NCI-H82 treated with DMSO at 0.1 percent for 48 hours (cell line): ENCODE results near the gene HSD17B1.
A peak's percentile ranks its signal among the peaks of the same experiment; 100 is the strongest.
"Not testable (repeated sequence)": the region's sequence is repeated elsewhere in the genome, so short reads cannot be mapped to it uniquely, and the experiment has no call there.

Source experiments
- DNase-seq: peaks from one replicate; lab custom pipeline; 2025; ENCODE audit not compliant: unreplicated experiment; lab: John Stamatoyannopoulos, UW

HSD17B1 gene

DNA sequence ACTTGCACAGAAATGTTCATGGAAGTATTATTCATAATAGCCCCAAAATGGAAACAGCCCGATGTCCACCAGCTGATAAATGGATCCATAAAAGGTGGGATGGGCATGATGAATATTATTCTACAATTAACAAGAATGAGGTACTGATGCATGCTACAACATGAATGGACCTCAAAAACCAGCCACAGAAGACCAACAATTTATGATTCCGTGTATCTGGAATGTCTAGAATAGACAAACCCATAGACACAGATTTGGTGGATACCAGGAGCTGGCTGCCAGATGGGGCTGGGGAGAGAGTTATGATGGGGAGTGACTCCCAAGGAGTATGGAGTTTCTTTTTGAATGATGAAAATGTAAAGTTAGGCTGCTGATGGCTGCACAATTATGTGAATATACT, 27.5 kb upstream of the HSD17B1 start:
- DNase-seq: no peak

DNA sequence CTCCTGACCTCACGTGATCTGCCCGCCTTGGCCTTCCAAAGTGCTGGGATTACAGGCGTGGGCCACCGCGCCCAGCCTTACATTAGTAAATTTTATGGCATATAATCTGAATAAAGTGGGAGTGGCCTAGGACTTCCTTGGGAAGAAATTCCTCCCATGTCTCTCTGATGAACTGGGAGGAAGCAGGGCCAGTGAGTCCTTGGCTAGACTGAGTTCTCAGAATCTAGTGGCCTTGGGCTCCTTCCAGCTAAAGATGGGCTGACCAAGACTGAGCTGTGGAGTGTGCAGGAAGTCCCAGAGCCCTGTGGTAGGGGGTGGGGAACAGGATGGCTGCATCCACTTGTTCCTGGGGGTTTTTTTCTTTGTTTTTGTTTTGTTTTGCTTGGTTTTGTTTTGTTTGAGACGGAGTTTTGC, 26.7 kb upstream of the HSD17B1 start:
- DNase-seq: no peak

DNA sequence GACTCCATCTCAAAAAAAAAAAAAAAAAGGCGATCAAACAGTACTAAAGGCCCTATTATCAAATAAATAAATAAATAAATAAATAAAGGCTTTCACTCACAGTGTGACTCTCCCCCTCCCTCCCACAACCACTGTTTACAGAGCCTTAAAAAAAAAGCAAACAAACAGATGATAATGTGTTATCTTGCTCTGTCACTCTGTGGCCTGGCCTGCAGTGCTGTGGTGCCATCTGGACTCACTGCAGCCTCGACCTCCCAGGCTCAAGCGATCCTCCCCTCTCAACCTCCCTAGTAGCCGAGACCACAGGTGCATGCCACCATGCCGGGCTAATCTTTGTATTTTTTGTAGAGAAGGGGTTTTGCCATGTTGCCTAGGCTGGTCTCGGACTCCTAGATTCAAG, 24.8 kb upstream of the HSD17B1 start:
- no peak for DNase-seq

DNA sequence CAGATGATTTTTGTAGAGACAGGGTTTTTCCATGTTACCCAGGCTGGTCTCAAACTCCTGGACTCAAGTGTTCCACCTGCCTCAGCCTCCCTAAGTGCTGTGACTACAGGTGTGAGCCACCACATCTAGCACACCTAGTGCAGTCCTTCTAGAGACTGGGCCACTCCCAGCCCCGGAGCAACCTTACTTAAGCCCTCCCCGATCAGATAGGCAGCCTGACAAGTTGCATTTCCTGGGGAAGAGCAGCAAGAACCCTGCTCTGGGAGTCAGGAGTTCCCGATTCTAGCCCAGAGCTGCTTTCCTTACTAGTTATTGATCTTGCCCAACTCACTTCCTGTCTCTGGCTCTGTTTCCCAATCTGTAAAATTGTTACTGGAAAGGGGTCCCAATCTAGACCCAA, 23.7 kb upstream of the HSD17B1 start:
- DNase-seq: no peak

DNA sequence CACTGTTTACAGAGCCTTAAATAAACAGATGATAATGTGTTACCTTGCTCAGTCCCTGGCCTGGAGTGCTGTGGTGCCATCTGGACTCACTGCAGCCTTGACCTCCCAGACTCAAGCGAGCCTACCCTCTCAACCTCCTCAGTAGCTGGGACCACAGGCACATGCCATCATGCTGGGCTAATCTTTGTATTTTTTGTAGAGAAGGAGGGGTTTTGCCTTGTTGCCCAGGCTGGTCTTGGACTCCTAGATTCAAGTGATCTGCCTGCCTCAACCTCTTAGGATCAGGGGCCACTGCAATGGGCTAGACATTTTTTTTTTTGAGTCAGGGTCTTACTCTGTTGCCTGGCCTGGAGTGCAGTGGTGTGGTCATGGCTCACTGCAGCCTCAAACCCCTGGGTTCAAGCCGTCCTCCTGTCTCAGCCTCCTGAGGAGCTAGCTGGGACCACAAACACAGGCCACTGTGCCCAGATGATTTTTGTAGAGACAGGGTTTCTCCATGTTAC, 21.7 kb upstream of the HSD17B1 start:
- DNase-seq: peak; percentile 3

DNA sequence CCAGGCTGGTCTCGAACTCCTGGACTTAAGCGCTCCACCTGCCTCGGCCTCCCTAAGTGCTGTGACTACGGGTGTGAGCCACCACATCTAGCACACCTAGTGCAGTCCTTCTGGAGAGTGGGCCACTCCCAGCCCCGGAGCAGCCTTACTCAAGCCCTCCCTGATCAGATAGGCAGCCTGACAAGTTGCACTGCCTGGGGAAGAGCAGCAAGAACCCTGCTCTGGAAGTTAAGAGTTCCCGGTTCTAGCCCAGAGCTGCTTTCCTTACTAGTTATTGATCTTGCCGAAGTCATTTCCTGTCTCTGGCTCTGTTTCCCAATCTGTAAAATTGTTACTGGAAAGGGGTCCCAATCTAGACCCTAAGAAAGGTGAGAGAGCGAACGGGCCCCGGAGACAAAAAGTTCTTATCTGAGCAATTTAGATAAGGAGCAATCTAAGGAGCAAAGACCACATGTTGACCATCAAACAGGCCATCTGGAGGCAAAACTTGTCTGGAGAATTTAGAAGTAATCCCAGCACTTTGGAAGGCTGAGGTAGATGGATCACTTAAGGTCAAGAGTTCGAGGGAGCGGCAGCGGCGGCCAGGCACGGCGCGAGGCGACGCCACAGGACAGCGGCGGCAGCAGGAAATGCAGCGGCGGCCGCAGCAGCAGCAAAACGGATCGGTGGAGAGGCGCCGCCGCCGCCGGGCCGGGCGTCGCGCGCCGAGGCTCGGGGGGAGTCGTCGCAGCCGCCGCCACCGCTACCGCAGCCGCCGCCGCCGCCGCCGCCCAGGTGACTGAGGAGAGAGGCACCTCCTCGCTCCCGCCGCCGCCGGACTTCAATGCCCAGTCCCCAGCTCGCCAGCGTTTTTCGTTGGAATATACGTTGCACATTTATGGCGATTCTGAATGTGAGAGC, 21.0 kb upstream of the HSD17B1 start:
- DNase-seq: peak; percentile 31

DNA sequence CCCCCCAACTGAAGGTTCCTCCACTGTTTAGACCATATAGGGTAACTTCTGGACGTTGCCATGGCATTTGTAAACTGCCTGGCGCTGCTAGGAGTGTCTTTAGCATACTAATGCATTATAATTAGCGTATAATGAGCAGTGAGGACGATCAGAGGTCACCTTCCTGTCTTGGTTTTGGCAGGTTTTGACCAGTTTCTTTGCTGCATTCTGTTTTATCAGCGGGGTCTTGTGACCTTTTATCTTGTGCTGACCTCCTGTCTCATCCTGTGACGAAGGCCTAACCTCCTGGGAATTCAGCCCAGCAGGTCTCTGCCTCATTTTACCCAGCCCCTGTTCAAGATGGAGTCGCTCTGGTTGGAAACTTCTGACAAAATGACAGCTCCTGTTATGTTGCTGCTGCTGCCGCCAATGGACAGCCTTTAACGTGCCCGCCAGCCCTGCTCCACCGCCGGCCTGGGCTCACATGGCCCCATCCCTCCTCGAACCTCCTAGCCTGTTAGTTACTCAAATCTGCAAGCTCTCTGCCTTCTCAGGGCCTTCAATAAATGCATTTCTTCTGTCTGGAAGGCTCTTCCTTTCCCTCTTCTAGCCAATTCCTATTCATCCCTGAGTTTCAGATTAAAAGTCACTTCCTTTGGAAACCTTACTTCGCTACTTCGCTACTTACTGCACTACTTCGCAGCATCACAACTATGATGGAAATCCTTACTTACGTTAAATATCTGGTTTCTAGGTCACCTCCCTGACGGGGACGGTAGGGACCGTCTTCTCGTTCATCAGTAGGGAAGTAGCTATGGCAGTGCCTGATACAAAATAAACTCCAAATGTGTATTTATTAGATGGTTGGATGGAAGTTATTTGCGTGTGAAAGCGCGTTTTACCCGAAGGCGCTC, 17.3 kb upstream of the HSD17B1 start:
- no peak for DNase-seq

DNA sequence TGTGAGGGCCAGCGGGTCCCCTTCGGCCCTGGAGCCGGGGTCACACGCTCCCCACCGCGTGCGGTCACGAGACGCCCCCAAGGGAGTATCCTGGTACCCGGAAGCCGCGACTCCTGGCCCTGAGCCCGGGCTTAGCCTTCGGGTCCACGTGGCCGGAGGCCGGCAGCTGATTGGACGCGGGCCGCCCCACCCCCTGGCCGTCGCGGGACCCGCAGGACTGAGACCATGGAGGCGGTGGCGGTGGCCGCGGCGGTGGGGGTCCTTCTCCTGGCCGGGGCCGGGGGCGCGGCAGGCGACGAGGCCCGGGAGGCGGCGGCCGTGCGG, 16.7 kb upstream of the HSD17B1 start, which contains the start of gene NAGLU:
Gene NAGLU (plus strand): TSS at position 194 of the 324 bp plus-strand sequence. CDS start 32 bp downstream, at position 226.
- peak; percentile 78 for DNase-seq

DNA sequence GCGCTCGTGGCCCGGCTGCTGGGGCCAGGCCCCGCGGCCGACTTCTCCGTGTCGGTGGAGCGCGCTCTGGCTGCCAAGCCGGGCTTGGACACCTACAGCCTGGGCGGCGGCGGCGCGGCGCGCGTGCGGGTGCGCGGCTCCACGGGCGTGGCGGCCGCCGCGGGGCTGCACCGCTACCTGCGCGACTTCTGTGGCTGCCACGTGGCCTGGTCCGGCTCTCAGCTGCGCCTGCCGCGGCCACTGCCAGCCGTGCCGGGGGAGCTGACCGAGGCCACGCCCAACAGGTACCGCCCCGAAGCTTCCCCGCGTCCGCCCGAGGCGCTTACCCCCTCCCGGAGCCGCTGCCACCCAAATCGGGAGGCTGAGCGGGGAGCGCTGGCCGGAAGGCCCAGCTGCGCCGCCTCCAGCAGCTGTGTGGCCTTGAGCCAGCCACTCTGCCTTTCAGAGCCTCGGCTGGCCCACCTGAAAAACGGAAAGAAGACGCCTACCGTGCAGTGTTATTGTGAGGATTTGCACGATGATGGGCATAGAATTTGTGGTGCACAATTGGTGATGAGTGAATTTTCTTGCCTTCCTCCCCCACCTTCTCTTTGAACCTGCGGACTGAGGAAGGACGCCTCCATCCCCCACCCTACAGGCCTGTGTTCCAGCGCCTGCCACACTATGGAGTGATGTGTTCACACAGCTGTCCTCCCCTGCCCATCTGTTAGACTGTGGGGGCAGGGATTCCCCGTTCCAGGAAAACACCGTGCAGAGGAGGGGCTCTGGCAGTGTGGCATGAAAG, 16.2 kb upstream of the HSD17B1 start:
- peak; percentile 43 for DNase-seq

DNA sequence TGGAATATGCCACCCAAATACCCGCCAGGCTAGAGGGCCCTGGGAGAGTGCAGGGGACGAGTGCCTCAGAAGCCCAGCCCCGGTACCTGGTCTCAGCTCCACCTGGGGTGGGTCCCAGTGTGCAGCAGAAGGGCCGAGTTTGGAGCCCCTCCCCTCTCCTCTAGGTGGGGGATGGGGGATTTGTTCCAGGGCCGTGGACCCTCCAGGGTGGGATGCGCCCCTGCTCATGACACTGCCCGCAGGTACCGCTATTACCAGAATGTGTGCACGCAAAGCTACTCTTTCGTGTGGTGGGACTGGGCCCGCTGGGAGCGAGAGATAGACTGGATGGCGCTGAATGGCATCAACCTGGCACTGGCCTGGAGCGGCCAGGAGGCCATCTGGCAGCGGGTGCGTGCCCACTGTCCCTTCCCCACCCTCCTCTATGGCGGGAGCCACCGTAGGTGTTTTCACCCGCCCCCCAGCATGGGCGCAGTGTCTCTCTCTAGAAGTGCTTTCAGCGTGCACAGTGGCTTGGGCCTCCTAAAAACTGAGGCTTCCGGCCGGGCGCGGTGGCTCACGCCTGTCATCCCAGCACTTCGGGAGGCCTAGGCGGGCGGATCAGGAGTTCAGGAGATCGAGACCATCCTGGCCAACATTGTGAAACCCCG, 15.4 kb upstream of the HSD17B1 start:
- no peak for DNase-seq

DNA sequence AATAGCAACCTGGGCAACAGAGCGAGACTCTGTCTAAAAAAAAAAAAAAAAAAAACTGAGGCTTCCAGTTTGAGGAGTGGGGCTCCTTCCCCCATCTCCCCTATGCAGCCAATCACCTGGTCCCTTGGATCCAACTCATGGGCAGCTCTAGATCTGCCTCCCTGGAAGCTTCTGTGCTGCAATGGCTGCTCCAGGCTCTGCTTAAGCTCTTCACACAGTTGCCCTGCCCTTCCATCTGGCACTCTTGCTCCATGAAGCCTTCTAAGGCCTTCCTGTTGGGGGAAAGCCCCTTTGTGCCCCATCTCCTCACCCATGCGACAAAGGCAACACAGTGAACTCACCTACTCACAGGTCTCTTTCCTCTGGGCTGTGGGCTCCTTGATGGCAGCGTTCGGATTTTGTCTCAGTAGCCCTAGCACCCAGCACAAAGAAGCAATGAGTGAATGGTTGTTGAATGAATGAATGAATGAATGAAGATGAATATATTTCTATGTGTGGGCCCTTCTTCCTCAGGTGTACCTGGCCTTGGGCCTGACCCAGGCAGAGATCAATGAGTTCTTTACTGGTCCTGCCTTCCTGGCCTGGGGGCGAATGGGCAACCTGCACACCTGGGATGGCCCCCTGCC, 14.8 kb upstream of the HSD17B1 start:
- DNase-seq: peak; percentile 5

DNA sequence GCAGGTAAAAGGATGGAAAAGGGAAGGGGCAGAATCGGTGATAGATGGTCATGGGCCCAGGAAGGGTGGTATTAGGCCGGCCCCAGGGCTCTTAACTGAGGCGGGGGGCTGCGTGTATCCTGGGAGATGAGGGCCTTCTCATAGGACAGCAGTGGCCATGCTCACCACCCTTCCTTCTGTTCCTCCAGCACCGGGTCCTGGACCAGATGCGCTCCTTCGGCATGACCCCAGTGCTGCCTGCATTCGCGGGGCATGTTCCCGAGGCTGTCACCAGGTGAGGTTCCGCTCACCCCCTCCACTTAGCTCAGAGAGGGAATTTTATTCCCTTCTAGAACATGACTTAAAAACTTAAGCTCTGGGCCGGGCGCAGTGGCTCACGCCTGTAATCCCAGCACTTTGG, 14.2 kb upstream of the HSD17B1 start:
- no peak for DNase-seq

DNA sequence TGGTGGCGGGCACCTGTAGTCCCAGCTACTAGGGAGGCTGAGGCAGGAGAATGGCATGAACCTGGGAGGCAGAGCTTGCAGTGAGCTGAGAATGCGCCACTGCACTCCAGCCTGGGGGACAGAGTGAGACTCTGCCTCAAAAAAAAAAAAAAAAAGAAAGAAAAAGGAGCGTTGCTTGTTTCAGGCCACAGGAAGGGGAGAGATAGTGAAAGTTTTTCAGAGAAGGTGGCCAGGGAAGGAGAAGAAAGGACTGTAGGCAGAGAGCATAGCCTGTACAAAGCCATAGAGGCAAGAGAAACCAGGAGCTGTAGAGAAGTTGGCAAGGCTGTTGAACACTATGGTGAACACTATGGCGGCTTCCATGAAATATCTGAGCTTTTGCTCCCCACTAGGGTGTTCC, 12.2 kb upstream of the HSD17B1 start:
- not testable (repeated sequence) for DNase-seq

DNA sequence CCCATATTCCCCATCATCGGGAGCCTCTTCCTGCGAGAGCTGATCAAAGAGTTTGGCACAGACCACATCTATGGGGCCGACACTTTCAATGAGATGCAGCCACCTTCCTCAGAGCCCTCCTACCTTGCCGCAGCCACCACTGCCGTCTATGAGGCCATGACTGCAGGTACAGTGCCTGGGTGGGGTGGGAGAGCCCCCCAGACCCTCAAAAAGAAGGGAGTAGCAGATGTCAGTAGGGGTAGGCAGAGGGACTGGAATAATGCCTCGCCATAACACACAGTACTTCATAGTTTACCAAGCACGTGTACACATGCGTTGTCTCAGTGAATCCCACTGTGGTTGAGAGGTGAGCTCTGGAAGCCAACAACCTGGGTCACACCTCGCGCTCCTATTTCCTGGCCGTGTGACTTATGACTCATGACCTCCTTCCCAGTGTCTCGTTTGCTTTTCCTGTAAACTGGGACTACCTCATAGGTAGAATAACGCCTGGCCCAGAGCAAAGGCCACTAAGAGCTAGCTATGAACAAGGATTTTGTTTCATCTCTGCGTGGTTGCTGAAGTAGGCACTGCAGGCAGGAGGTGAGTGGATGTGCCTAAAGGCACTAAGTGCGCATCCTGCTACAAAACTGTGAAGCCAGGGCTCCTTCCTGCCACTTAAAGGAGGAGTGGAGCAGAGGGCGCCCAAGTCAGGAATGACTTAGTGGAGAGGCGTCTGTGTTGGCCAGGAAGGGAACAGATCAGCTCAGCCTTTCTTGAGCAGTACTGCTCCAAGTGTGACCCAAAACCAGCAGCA, 11.5 kb upstream of the HSD17B1 start:
- DNase-seq: no peak

DNA sequence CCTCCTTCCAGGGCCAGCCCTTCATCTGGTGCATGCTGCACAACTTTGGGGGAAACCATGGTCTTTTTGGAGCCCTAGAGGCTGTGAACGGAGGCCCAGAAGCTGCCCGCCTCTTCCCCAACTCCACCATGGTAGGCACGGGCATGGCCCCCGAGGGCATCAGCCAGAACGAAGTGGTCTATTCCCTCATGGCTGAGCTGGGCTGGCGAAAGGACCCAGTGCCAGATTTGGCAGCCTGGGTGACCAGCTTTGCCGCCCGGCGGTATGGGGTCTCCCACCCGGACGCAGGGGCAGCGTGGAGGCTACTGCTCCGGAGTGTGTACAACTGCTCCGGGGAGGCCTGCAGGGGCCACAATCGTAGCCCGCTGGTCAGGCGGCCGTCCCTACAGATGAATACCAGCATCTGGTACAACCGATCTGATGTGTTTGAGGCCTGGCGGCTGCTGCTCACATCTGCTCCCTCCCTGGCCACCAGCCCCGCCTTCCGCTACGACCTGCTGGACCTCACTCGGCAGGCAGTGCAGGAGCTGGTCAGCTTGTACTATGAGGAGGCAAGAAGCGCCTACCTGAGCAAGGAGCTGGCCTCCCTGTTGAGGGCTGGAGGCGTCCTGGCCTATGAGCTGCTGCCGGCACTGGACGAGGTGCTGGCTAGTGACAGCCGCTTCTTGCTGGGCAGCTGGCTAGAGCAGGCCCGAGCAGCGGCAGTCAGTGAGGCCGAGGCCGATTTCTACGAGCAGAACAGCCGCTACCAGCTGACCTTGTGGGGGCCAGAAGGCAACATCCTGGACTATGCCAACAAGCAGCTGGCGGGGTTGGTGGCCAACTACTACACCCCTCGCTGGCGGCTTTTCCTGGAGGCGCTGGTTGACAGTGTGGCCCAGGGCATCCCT, 9.3 kb upstream of the HSD17B1 start:
- DNase-seq: no peak

DNA sequence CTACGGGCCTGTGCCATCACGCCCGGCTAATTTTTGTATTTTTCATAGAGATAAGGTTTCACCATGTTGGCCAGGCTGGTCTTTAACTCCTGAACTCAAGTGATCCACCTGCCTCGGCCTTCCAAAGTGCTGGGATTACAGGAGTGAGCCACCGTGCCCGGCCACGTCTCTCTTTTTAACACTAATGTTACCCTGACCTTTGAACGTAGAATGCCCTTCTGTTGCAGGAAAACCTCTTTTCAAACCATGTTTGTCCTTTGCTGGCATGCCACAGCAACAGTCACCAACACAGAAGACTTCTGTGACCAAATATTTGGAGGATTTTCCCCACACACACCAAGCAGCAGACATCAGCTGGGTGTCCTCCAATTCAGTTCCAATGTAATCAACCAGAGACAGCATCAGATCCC, 7.8 kb upstream of the HSD17B1 start:
- DNase-seq: no peak

DNA sequence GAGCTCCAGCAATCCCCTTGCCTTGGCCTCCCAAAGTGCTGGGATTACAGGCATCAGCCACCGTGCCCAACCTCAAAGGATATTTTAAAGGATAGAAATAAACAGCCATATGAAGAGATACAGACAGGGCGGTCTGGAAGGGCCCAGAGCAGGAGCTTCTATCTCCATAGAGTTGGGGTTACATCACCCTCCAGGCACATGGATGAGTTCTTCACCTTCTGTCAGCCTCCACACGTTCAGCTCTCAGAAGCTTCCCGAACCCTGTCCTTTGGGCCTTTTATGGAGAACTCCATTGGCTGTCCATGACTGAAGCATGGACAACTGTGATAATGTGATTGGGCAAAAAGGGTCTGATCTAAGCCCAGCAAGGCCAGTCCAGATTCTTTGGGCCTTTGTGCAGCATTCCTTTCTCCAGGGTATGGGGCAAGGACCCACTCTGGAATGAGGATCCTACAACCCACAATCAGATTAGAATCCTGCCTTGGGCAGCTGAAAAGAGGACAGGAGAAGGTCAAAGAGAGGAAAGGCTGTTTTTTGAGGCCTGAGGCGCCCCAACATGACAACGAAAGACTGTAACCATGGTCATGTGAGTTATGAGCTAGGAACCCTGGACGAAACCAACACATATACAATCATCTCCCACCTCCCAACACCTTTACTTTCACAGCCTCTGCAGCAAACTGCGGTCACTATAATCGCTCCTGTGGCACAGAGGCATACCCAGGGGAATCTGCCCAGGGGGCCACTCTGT, 6.8 kb upstream of the HSD17B1 start:
- not testable (repeated sequence) for DNase-seq
